ENCODE measurements around the gene PDPK1.

Gene PDPK1

GRCh38 chr16:2499454-2499853, 38.4 kb upstream of the PDPK1 start:
- CTCF ChIA-PET = interaction anchor here (1.0 to 2.5 kb wide), 2 partner anchors 70 to 305 kb away, joined by 3 to 14 read pairs; partner anchors contain the start of gene CCNF
- POLR2A ChIA-PET (ENCODE audit: low non-redundant PET) = no interaction called here
- TF ChIP-seq, protein P1, sequence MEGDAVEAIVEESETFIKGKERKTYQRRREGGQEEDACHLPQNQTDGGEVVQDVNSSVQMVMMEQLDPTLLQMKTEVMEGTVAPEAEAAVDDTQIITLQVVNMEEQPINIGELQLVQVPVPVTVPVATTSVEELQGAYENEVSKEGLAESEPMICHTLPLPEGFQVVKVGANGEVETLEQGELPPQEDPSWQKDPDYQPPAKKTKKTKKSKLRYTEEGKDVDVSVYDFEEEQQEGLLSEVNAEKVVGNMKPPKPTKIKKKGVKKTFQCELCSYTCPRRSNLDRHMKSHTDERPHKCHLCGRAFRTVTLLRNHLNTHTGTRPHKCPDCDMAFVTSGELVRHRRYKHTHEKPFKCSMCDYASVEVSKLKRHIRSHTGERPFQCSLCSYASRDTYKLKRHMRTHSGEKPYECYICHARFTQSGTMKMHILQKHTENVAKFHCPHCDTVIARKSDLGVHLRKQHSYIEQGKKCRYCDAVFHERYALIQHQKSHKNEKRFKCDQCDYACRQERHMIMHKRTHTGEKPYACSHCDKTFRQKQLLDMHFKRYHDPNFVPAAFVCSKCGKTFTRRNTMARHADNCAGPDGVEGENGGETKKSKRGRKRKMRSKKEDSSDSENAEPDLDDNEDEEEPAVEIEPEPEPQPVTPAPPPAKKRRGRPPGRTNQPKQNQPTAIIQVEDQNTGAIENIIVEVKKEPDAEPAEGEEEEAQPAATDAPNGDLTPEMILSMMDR (conservative IDR thresholded peaks at IDR 0.05; ENCODE audit: low read depth) = no peak

GRCh38 chr16:2499890-2500429, 37.9 kb upstream of the PDPK1 start:
- ChIA-PET CTCF (interaction anchor here (0.6 to 2.5 kb wide), 6 partner anchors 16 to 190 kb away, joined by 3 to 14 read pairs (median 7); partner anchors contain the start of genes CCNF and TBC1D24), POLR2A (ENCODE audit: low non-redundant PET) (no interaction called here)
- DNase-seq (ENCODE audit: low spot score) = no peak
- H3K27ac ChIP-seq = no peak overlapping the region
- TF ChIP-seq, protein P1 (conservative IDR thresholded peaks at IDR 0.05; ENCODE audit: low read depth) = no peak

More at GRCh38 chr16:2499454-2499853, 38.4 kb upstream of the PDPK1 start:
- H3K27ac ChIP-seq = 0 out of 2 replicates have a peak overlapping the region, but pooled peaks have one; percentile 63
- no peak for DNase-seq (ENCODE audit: low spot score)

DNA sequence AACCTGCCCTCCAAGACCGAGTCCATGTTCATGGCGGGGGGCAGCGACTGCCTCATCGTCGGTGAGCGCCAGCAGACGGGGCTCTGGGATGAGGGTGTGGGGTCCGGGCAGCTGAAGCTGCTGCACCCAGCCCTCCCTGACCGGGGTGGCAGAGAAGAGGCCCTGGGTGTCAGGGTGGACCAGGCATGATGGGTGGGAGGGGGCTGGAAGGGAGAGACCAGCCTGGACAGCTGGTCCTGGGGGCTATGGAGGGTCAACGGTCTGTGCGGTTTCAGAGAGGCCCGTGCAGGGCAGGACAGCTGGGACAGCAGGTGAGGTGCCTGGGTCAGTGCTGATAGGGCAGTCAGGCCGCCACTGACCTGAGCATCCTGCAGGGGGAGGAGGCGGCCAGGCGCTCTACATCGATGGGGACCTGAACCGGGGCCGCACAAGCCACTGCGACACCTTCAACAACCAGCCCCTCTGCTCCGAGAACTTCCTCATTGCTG, 37.3 kb upstream of the PDPK1 start:
- POLR2A ChIA-PET (ENCODE audit: low non-redundant PET) = no interaction called here
- no peak for DNase-seq (ENCODE audit: low spot score)
- TF ChIP-seq, protein P1 (conservative IDR thresholded peaks at IDR 0.05; ENCODE audit: low read depth) = no peak
- CTCF ChIA-PET = interaction anchor here (0.6 to 2.5 kb wide), 17 partner anchors 12 to 306 kb away, joined by 3 to 14 read pairs (median 5); partner anchors contain the start of genes ATP6V0C, CCNF, NTN3 and TBC1D24
- 0 out of 2 replicates have a peak overlapping the region, but pooled peaks have one; percentile 10 for H3K27ac ChIP-seq

DNA sequence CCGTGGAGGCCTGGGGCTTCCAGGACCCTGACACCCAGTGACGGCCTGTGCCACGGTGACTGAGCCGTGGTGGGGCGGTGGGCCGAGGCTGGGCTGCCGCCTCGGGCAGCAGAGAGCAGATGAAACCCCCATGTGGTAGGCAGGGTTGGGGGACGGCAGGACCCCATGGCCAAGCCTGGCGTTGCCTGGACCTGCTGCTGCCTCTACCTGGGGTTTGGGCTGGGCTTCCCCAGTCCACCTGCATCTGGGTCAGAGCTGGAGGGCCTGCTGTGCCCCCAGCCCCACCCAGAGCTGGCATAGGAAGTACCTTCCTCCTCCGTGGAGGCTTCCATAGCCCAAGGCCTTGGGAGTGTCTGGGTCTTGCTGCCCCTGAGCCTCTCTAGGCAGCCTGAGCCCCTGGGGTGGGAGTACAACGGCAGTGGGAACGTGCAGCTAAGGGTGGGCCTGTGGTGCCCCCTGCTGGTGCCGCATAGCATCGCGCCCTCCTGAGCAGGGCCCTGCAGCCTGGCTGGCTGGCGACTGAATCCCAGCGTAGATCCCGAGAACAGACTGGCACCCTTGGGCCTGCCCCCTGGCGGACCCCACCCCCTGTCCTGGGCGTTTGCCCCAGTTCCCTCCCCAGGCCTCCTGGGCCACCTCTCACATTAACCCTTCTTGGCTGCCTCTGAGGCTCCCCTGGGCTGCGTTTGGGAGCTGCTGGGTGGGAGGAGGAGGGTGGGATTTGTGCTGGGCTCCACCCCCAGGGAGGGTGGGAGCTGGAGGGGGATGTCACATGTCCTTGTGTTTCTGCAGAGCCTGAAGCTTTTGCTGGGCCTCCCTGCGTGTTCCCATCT, 36.7 kb upstream of the PDPK1 start:
- peak overlapping the region; percentile 10; the same call in 1 of the 2 replicates for H3K27ac ChIP-seq
- CTCF ChIA-PET = interaction anchor here (0.6 to 2.5 kb wide), 25 partner anchors 11 to 1616 kb away, joined by 3 to 14 read pairs (median 4); partner anchors contain the start of genes ATP6V0C, CASKIN1, CCNF and NTN3
- POLR2A ChIA-PET (ENCODE audit: low non-redundant PET) = no interaction called here
- DNase-seq (ENCODE audit: low spot score) = peak; percentile 55
- TF ChIP-seq, protein P1 (conservative IDR thresholded peaks at IDR 0.05; ENCODE audit: low read depth) = peak; percentile 91

- peak overlapping the region; percentile 49 for H3K27ac ChIP-seq
- TF ChIP-seq, protein P1 (conservative IDR thresholded peaks at IDR 0.05; ENCODE audit: low read depth) = no peak
- ChIA-PET POLR2A (ENCODE audit: low non-redundant PET) (no interaction called here), CTCF (interaction anchor here (0.6 to 2.5 kb wide), 13 partner anchors 8 to 1617 kb away, joined by 3 to 14 read pairs (median 5); partner anchors contain the start of genes ATP6V0C, CASKIN1, CCNF and TBC1D24)
- no peak for DNase-seq (ENCODE audit: low spot score)
Measured at GRCh38 chr16:2501946-2502895, 35.6 kb upstream of the PDPK1 start.
